Erythroblast (primary cell): ENCODE measurements around the gene FN3KRP.

Experiments
- GATA1 ChIP-seq: IDR thresholded peaks from 2 replicates; pipeline ENCODE4 v1.6.1; 2011; ENCODE audit warnings: low read depth, mild to moderate bottlenecking, control low read depth, low read length, moderate library complexity
- POLR2A ChIP-seq: IDR thresholded peaks from 2 replicates; pipeline ENCODE4 v1.6.1; 2011; ENCODE audit warnings: mild to moderate bottlenecking, low read length

GRCh38 chr17:82776454-82776853 lies 59.9 kb downstream of the FN3KRP start:
- TF ChIP-seq POLR2A: no peak
- TF ChIP-seq GATA1: no peak
